Renal cortical epithelial cell (primary cell): ENCODE data around the gene ZFAND5. TPM values are rescaled to one million over a fixed set of nuclear protein-coding genes. Genes with fewer than 3 reads are reported as not detected.
A peak's percentile ranks its signal among the peaks of the same experiment; 100 is the strongest.

ENCODE experiments used
- DNase-seq: peaks from one replicate; pipeline ENCODE4 v3.0.0-alpha.2; 2011; ENCODE audit warnings: low read depth
- total RNA-seq: library from RNA; depleted of rRNA; stranded (reverse); fragments of >200 nt; gene quantifications from 2 replicates; pipeline ENCODE4 v1.2.3, GENCODE V29; 2014

Gene ZFAND5
- total RNA-seq, result 134 and 256 TPM in 2 replicates

GRCh38 chr9:72364679-72365524, at the start of gene ZFAND5:
ZFAND5 (minus strand) TSS chr9:72365208; CDS start chr9:72360778, 4,430 bp downstream.
- peak; percentile 90 for DNase-seq

GRCh38 chr9:72412483-72413040, 47.6 kb upstream of the ZFAND5 start:
- no peak for DNase-seq

- DNase-seq, result no peak
These were observed 45.2 kb upstream of the ZFAND5 start for GRCh38 chr9:72410214-72410613.

- peak; percentile 65 for DNase-seq
These were observed 42.1 kb upstream of the ZFAND5 start for GRCh38 chr9:72407114-72407513.

- no peak for DNase-seq
These were observed 37.7 kb upstream of the ZFAND5 start for GRCh38 chr9:72402744-72403143.

GRCh38 chr9:72401396-72401795, 36.4 kb upstream of the ZFAND5 start:
- DNase-seq, result no peak

- no peak for DNase-seq
These were observed 35.9 kb upstream of the ZFAND5 start for GRCh38 chr9:72400866-72401265.

- no peak for DNase-seq
These were observed 34.4 kb upstream of the ZFAND5 start for GRCh38 chr9:72399391-72399790.

- DNase-seq, result peak; percentile 94
These were observed 31.5 kb upstream of the ZFAND5 start for GRCh38 chr9:72396247-72397091.

GRCh38 chr9:72394066-72394465, 29.1 kb upstream of the ZFAND5 start:
- DNase-seq, result no peak

GRCh38 chr9:72390907-72391306, 25.9 kb upstream of the ZFAND5 start:
- no peak for DNase-seq

GRCh38 chr9:72386186-72386585, 21.2 kb upstream of the ZFAND5 start:
- DNase-seq, result no peak

GRCh38 chr9:72384710-72385485, 19.9 kb upstream of the ZFAND5 start:
- DNase-seq, result peak; percentile 38

- peak; percentile 88 for DNase-seq
These were observed 19.1 kb upstream of the ZFAND5 start for GRCh38 chr9:72383978-72384709.

GRCh38 chr9:72382405-72382804, 17.4 kb upstream of the ZFAND5 start:
- DNase-seq, result no peak

GRCh38 chr9:72377041-72377440, 12.0 kb upstream of the ZFAND5 start:
- no peak for DNase-seq

GRCh38 chr9:72371151-72371550, 6.1 kb upstream of the ZFAND5 start:
- no peak for DNase-seq

GRCh38 chr9:72365525-72366256, 683 bp upstream of the ZFAND5 start:
- peak; percentile 96 for DNase-seq

GRCh38 chr9:72363908-72364678, 915 bp downstream of the ZFAND5 start:
- DNase-seq, result no peak
